Lower leg skin (tissue), 3 donors: ENCODE measurements around the gene RHOB.

Experiments
- POLR2A ChIP-seq, 2 donors: fragments of 450-650 bp; IDR thresholded peaks; one replicate each; pipeline ENCODE4 v1.6.1; 2016 to 2017; ENCODE audit warnings: antibody characterized with exemption in 2 of 2, mild to moderate bottlenecking in 1 of 2, moderate library complexity in 1 of 2
- TF ChIP-seq, protein P1 (sequence below), 3 donors: fragments of 450-650 bp; IDR thresholded peaks; one replicate each; pipeline ENCODE4 v1.5.1; 2016; ENCODE audit warnings: antibody characterized with exemption in 3 of 3, mild to moderate bottlenecking in 3 of 3, moderate library complexity in 2 of 3

DNA sequence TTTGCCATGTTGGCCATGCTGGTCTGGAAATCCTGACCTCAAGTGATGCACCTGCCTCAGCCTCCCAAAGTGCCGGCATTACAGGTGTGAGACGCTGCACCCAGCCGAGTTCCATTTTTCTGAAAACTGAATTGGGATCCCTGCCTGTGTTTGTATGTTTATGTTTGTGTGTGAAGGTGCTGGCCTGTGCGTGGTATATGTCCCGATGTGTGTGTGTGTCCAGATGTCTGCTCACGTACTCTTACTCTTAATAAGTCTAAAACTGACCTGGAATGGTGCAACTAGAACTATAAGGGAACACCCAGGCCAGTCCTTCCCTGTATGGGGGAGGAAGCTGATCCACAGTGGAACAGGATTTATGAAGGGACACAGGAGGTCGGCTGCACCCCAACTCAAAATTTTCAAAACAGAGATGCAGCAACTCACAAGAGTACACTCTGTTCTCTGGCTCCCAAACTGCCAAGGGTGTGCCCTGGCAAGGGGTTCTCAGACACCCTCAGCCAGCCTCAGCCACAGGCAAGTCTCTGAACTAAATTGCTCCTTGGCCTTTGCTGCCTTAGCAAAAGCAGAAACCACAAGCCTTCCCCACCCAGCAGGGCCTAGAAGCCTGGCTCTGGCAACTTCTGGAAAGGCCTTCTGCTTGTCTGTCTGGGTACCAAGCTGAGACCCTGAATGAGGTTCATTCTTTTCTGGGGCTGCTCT lies 36.5 kb downstream of the RHOB start:
- TF ChIP-seq, protein P1, sequence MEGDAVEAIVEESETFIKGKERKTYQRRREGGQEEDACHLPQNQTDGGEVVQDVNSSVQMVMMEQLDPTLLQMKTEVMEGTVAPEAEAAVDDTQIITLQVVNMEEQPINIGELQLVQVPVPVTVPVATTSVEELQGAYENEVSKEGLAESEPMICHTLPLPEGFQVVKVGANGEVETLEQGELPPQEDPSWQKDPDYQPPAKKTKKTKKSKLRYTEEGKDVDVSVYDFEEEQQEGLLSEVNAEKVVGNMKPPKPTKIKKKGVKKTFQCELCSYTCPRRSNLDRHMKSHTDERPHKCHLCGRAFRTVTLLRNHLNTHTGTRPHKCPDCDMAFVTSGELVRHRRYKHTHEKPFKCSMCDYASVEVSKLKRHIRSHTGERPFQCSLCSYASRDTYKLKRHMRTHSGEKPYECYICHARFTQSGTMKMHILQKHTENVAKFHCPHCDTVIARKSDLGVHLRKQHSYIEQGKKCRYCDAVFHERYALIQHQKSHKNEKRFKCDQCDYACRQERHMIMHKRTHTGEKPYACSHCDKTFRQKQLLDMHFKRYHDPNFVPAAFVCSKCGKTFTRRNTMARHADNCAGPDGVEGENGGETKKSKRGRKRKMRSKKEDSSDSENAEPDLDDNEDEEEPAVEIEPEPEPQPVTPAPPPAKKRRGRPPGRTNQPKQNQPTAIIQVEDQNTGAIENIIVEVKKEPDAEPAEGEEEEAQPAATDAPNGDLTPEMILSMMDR (IDR thresholded peaks at IDR 0.05), result no peak
- no peak for TF ChIP-seq POLR2A (IDR thresholded peaks at IDR 0.05)
